Stimulated activated CD8-positive, alpha-beta memory T cell treated with anti-CD3 and anti-CD28 coated beads, Interleukin-4, amount 100 ng/mL, for 48 hours (primary cell): ENCODE measurements around the gene P4HA2.

Experiments
- DNase-seq: peaks from one replicate; pipeline ENCODE4 v3.0.0-alpha.2; 2020

The P4HA2 gene

DNA sequence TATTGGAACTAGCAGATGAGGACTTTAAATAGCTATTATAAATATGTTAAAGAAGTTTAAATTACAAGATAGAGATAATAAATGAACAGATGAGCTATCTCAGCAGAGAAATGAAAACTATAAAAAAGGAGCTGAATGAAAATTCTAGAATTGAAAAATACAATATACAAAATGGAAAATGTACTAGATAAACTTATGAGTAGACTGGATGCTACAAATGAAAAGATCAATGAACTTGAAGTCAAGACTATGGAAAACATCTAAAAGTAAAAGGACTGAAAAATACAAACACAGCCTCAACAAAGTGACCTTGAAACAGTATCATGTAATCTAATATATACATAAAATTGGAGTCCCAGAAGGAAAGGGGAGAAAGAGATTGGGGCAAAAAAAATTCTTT lies 19.2 kb upstream of the P4HA2 start:
- DNase-seq, result no peak

DNA sequence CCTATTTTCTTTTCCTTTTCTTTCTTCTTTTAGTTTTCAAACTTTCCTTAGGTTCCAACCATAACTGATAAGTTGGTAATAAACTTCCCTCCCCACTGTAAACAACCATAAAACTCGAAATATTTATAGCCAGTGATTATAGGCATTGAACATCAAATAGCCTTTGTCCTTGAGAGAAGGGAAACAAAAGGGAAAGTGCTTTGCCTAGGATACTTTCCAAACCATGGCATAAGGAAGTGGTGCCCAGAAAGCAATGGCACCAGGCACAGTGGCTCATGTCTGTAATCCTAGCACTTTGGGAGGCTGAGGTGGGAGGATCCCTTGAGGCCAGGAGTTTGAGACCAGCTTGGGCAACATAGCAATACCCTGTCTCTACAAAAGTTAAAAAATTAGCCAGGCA lies 17.9 kb upstream of the P4HA2 start:
- no peak for DNase-seq

- DNase-seq, result peak; percentile 10
Observed at GRCh38 chr5:132243366-132243977, 15.8 kb upstream of the P4HA2 start.

DNA sequence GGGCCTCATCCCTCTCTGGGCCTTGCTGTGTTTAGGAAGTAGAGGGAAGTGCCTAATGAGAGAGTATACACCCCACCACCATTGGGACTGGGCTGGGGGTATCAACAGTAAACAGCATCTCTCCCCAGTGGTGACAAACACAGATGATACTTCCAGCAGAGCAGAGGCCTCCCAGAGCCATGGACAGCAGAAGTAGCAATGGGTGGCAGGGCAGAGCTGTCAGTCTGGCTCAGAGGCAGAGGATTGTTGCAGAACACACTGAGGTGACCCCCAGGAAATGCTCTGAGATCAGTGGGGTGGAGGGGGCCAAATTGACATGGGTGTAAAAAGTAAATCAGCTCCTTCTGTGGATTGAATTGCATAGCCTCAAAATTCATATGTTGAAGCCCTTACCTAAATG lies 12.1 kb upstream of the P4HA2 start:
- peak; percentile 2 for DNase-seq

DNA sequence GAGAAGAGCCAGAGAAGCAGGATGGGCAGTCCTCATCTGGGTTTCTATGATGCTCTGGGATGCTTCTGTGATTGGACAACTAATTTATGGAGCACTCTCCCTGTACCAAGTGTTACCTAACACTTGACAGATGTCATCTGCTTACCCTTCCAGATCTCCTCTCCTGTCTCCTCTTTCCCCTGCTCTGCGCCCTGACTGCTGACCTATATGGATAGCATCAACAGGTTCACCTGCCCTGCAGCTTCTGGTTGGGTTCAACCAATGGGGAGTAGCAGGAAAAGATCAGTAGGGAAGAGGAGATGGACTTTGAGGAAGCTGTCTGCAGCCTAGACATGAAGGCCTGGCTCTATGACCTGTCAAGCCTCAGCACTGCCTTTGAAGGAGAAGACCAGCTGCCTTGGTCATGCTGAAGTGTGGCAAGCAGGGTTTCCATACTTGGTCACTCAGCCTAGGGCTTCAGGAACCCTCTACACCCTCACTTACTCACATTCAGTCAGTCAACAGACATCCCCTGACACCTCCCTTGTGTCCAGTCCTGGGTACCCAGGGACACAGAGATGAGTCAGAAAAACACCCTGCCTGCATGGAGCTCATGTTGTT lies 11.3 kb upstream of the P4HA2 start:
- no peak for DNase-seq

- DNase-seq, result peak; percentile 96
Observed at GRCh38 chr5:132238169-132238744, 10.6 kb upstream of the P4HA2 start.

- no peak for DNase-seq
Observed at GRCh38 chr5:132237670-132238069, 10.0 kb upstream of the P4HA2 start.

GRCh38 chr5:132237141-132237540 lies 9.5 kb upstream of the P4HA2 start:
- DNase-seq, result no peak

GRCh38 chr5:132235340-132235739 lies 7.7 kb upstream of the P4HA2 start:
- no peak for DNase-seq

GRCh38 chr5:132234684-132235062 lies 7.0 kb upstream of the P4HA2 start:
- DNase-seq, result no peak

- DNase-seq, result no peak
Observed at GRCh38 chr5:132233811-132234683, 6.4 kb upstream of the P4HA2 start.

GRCh38 chr5:132233081-132233480 lies 5.4 kb upstream of the P4HA2 start:
- no peak for DNase-seq

- no peak for DNase-seq
Observed at GRCh38 chr5:132232465-132232864, 4.8 kb upstream of the P4HA2 start.

- DNase-seq, result no peak
Observed at GRCh38 chr5:132230871-132231270, 3.2 kb upstream of the P4HA2 start.

GRCh38 chr5:132229236-132229635 lies 1.6 kb upstream of the P4HA2 start:
- no peak for DNase-seq

DNA sequence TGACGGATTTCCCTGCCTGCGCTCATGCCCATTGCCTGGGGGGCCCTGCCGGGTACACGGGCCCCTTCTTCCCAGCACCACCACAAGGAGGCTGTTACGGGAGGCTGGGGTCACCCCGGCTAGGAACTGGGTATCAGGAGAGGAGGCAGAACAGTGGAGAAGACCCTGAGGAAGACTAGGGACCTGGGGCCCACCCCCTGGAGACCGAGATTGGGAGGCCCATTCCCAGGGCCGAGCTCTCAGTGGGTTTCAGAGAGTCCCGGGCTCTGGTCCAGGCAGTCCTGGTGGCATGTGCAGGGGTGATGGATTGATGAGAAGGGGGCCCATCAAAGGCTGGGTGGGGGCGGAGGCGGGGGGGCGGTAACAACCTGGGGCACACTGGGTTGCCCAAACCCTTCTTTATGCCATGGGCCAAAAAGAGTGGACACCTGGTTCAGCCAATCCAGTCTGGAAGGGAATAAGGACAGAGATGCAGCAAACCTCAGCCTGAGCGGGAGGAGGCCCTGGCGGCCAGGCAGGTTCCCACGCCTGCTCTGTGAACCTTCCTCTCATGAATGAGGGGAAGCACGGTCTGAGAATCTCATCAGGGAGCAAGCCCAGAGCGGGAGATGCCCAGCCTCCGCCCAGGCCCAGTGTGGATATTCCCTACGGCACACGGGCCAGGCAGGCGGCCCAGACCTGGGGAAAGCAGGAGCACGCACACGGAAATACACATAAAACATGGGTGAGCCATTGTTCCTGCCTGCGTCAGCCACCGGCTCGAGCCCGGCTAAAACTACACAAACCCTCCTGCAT lies 785 bp upstream of the P4HA2 start:
- DNase-seq, result no peak

- DNase-seq, result no peak
Observed at GRCh38 chr5:132227235-132227484, 493 bp downstream of the P4HA2 start.

- no peak for DNase-seq
Observed at GRCh38 chr5:132226516-132227234, 978 bp downstream of the P4HA2 start.

GRCh38 chr5:132225165-132226032 lies 2.3 kb downstream of the P4HA2 start:
- DNase-seq, result peak; percentile 66

DNA sequence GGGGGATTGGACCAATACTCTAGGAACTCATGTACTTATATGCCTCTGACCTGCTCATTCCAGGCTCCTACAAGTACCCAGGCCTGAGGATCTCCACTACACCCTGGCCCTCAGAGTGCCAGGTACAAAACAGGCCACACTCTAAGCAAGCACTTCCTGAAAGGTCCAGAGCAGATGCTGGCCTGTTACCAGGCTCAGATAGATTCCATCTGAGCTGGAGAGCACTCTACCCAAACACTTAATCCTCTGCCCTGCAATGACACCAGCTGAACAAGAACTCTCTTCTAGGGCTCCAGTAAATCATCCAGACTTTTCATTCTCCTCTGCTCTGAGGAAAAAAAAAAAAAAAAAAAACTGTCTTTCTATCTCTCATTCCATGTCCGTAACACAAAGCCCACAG lies 2.9 kb downstream of the P4HA2 start:
- DNase-seq, result no peak

DNA sequence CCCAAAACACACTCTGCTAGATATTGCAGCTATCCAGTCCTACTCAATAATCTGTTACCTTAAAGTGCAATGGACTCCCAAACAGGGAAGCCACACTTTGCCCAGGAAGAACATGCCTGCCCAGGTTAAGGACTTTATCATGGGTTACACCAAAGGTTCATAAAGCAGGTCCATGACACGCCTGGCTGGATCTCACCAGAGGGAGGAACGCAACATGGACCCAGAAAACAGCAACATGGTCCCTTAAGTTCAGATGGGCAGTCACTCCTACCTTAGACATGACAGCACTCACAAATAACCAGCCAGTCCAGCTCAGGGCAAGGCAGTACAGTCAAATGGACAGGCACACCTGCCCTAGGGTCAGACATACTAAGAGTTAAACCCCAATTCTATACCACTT lies 3.8 kb downstream of the P4HA2 start:
- DNase-seq, result no peak

- no peak for DNase-seq
Observed at GRCh38 chr5:132222649-132223038, 5.0 kb downstream of the P4HA2 start.
